ENCODE measurements around the gene ZFP92. TPM values are rescaled to one million over a fixed set of nuclear protein-coding genes. Genes with fewer than 3 reads are reported as not detected.

ZFP92 gene
- total RNA-seq, 1 experiment from 2014 or later: not detected

DNA sequence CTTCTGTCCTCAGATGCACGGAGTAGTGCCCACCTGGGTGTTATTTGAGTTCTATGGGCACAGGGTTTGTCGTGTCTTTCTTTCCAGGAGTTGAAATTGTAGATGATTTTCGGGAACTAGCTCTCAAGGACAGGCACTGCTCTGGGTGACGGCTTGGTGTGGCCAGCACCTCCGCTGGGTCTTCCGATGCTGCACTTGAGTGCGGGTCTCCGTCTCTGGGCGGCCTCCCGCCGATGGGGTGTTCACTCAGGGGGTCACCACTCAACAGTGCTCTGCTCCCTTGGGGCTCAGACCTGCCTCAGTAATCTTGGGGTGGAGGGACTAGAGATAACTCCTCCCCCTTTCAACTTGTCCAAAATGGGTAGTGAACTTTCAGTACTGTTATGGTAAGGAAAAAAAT lies 2.5 kb downstream of the ZFP92 start:
- Histone ChIP-seq H3F3A (ENCODE audit: insufficient read depth, low read depth) (no peaks in the 10 kb centered on the region), H3K4me3 (no peak overlapping the region), H3K36me3 (ENCODE audit: low read depth) (no peaks in the 10 kb centered on the region), H3K9me3 (ENCODE audit: insufficient read depth, low read depth) (no peaks in the 10 kb centered on the region), H3K9me2 (ENCODE audit: insufficient read depth) (no peaks in the 10 kb centered on the region), H3K79me2 (ENCODE audit: low read depth) (no peaks in the 10 kb centered on the region), H3K4me1 (replicated peaks; ENCODE audit: insufficient read depth) (no peaks in the 10 kb centered on the region), H3K27me3 (ENCODE audit: insufficient read depth, low read depth) (peaks cover 86% of the 10 kb centered on the region), H3K27ac (no peak overlapping the region), H2AFZ (no peak overlapping the region), H4K20me1 (ENCODE audit: insufficient read depth) (no peaks in the 10 kb centered on the region), H3K4me2 (no peak overlapping the region)
- ChIA-PET CTCF (no interaction called here), POLR2A (ENCODE audit: unreplicated experiment) (no interaction called here)
- intact Hi-C loops (cut with micrococcal nuclease; ENCODE audit: unreplicated experiment): no loop called here
- TF ChIP-seq, protein P1, sequence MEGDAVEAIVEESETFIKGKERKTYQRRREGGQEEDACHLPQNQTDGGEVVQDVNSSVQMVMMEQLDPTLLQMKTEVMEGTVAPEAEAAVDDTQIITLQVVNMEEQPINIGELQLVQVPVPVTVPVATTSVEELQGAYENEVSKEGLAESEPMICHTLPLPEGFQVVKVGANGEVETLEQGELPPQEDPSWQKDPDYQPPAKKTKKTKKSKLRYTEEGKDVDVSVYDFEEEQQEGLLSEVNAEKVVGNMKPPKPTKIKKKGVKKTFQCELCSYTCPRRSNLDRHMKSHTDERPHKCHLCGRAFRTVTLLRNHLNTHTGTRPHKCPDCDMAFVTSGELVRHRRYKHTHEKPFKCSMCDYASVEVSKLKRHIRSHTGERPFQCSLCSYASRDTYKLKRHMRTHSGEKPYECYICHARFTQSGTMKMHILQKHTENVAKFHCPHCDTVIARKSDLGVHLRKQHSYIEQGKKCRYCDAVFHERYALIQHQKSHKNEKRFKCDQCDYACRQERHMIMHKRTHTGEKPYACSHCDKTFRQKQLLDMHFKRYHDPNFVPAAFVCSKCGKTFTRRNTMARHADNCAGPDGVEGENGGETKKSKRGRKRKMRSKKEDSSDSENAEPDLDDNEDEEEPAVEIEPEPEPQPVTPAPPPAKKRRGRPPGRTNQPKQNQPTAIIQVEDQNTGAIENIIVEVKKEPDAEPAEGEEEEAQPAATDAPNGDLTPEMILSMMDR (conservative IDR thresholded peaks at IDR 0.05): no peak
- TF ChIP-seq EZH2 (IDR thresholded peaks at IDR 0.05; ENCODE audit: low read depth): no peak
- no TSS peak for BruUV-seq (replicated peaks)
- DNase-seq: no peak

DNA sequence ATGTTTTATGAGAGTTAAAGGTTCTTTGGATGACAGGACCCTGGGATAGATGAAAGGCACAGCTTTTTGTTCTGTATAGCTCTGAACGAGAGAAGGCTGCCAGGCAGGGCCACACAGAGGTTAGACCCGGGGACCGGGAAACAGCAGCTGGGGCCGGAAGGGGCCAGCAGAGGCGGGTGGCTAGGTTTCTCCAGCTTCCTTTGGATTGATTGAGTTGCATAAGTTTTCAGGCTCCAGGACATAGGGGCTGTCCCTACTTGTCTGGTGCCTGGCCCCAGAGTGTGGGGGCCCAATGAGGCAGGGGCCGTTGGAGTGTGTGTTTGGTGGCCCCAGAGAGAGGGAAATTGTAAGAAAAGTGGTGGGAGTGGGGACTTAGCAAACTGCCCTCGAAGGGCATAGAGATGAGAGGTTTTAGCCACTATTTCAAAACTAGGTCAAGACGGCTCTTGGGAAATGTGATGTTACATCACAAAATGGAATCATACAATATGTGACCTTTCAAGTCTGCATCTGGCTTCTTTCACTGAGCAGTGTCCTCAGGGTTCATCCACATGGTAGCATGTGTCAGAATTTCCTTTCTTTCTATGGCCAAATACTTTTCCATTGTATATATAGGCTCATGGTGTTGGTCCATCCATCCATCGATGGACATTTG lies 3.7 kb downstream of the ZFP92 start:
- Histone ChIP-seq H3K79me2 (ENCODE audit: low read depth) (no peaks in the 10 kb centered on the region), H3K4me3 (no peak overlapping the region), H3K27ac (no peak overlapping the region), H3K4me1 (replicated peaks; ENCODE audit: insufficient read depth) (no peaks in the 10 kb centered on the region), H3K36me3 (ENCODE audit: low read depth) (no peaks in the 10 kb centered on the region), H3K9me3 (ENCODE audit: insufficient read depth, low read depth) (no peaks in the 10 kb centered on the region), H4K20me1 (ENCODE audit: insufficient read depth) (no peaks in the 10 kb centered on the region), H3F3A (ENCODE audit: insufficient read depth, low read depth) (no peaks in the 10 kb centered on the region), H3K27me3 (ENCODE audit: insufficient read depth, low read depth) (peaks cover 90% of the 10 kb centered on the region), H2AFZ (no peak overlapping the region), H3K4me2 (no peak overlapping the region), H3K9me2 (ENCODE audit: insufficient read depth) (no peaks in the 10 kb centered on the region)
- TF ChIP-seq, protein P1 (conservative IDR thresholded peaks at IDR 0.05): no peak
- TF ChIP-seq EZH2 (IDR thresholded peaks at IDR 0.05; ENCODE audit: low read depth): no peak
- POLR2A ChIA-PET (ENCODE audit: unreplicated experiment): no interaction called here
- intact Hi-C loops (cut with micrococcal nuclease; ENCODE audit: unreplicated experiment): no loop called here
- no TSS peak for BruUV-seq (replicated peaks)
- CTCF ChIA-PET: no interaction called here
- no peak for DNase-seq

DNA sequence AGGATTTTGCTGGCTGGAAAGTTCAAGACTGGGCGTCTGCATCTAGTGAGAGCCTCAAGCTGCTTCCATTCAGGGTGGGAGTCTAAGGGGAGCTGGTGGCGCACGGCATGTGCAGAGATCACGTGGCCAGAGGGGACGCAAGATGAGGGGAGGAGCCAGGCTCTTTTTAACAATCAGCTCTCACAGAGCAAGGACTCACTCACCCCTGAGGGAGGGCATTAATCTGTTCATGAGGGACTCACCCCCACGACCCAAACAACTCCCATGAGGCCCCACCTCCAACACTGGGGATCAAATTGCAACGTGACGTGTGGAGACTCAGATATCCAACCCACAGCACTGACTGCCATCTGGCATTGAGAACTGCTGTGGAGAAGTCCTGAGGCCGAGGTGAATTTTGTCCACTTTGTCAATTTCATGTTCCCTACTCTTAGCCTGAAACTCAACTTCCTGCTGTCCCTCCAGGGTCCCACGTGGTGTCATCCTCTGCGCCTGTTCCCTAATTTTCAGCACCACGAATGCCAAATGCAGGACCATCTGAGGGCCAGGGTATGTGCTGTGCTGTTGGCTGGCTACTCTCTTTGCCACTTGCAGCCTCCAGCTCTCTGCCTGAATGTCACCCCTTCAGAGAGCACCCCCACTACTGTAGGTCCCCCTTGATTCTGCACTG lies 5.6 kb downstream of the ZFP92 start:
- Histone ChIP-seq H3K4me3 (no peak overlapping the region), H3K36me3 (ENCODE audit: low read depth) (no peaks in the 10 kb centered on the region), H2AFZ (no peak overlapping the region), H3K9me3 (ENCODE audit: insufficient read depth, low read depth) (no peaks in the 10 kb centered on the region), H3F3A (ENCODE audit: insufficient read depth, low read depth) (no peaks in the 10 kb centered on the region), H3K79me2 (ENCODE audit: low read depth) (no peaks in the 10 kb centered on the region), H4K20me1 (ENCODE audit: insufficient read depth) (no peaks in the 10 kb centered on the region), H3K4me2 (no peak overlapping the region), H3K27me3 (ENCODE audit: insufficient read depth, low read depth) (peaks cover 89% of the 10 kb centered on the region), H3K9me2 (ENCODE audit: insufficient read depth) (no peaks in the 10 kb centered on the region), H3K4me1 (replicated peaks; ENCODE audit: insufficient read depth) (no peaks in the 10 kb centered on the region), H3K27ac (no peak overlapping the region)
- ChIA-PET CTCF (no interaction called here), POLR2A (ENCODE audit: unreplicated experiment) (no interaction called here)
- TF ChIP-seq, protein P1 (conservative IDR thresholded peaks at IDR 0.05): no peak
- no peak for TF ChIP-seq EZH2 (IDR thresholded peaks at IDR 0.05; ENCODE audit: low read depth)
- no peak for DNase-seq
- BruUV-seq (replicated peaks): no TSS peak
- intact Hi-C loops (cut with micrococcal nuclease; ENCODE audit: unreplicated experiment): no loop called here
